Left lung (tissue), 10 donors: ENCODE data around the gene PLEKHA1. TPM values are rescaled to one million over a fixed set of nuclear protein-coding genes. Genes with fewer than 3 reads are reported as not detected.

Experiments
- ATAC-seq: fragments of 200-7000 bp; cut with Tn5 transposase; one replicate; pipeline ENCODE4 v1.9.1; 2020; ENCODE audit warnings: moderate library complexity
- DNase-seq, 4 donors: peaks; one replicate each; pipeline ENCODE4 v3.0.0-alpha.2; 2013 to 2020
- H3K27ac ChIP-seq, 2 donors: fragments of 200-600 bp; sonication (generic) in 1 of 2; one replicate each; pipeline versions ENCODE4 v1.5.0 to v1.8.0; 2020 to 2021
- H3K27me3 ChIP-seq, 2 donors: fragments of 200-600 bp; sonication (generic) in 1 of 2; one replicate each; pipeline versions ENCODE4 v1.5.0 to v1.8.0; 2020 to 2021
- H3K36me3 ChIP-seq, 2 donors: fragments of 200-600 bp; sonication (generic) in 1 of 2; one replicate each; pipeline versions ENCODE4 v1.5.0 to v1.8.0; 2020 to 2021
- H3K4me1 ChIP-seq, 2 donors: fragments of 200-600 bp; one replicate each; pipeline ENCODE4 v1.8.0; 2021
- H3K4me3 ChIP-seq, 2 donors: fragments of 200-600 bp; sonication (generic) in 1 of 2; one replicate each; pipeline versions ENCODE4 v1.5.0 to v1.8.0; 2020 to 2021; ENCODE audit warnings: mild to moderate bottlenecking in 1 of 2
- H3K9me3 ChIP-seq, 2 donors: fragments of 200-600 bp; sonication (generic) in 1 of 2; one replicate each; pipeline versions ENCODE4 v1.5.0 to v1.8.0; 2020 to 2021
- intact Hi-C, 2 donors: fragments of 100-400 bp; cut with DNase I; formaldehyde crosslinking; loops; one replicate each; pipeline versions ENCODE4 v1.11.2 to v1.14.2; 2022
- polyA plus RNA-seq, 6 donors: library from polyadenylated mRNA; unstranded; fragments of 120-200 nt; gene quantifications; one replicate each; pipeline ENCODE4 v1.2.1, GENCODE V29; 2013; ENCODE audit not compliant: insufficient read length in 6 of 6
- total RNA-seq, 2 donors: library from RNA; stranded (reverse); fragmentation: NEBNext Ultra II Directional; extraction: Animal tissue kit (Norgen Biotek cat#: 25700); gene quantifications; one replicate each; pipeline ENCODE4 v1.2.1, GENCODE V29; 2021
- TF ChIP-seq, protein P1 (sequence below), 2 donors: fragments of 200-600 bp; sonication (generic) in 1 of 2; IDR thresholded peaks; one replicate each; pipeline versions ENCODE4 v1.5.0 to v1.8.0; 2021; ENCODE audit warnings: antibody characterized with exemption in 2 of 2
- donor health status: DM: no; HTN: yes; CAD: no.
- donor health status: DM: no; HTN: no; CAD: no.

The PLEKHA1 gene
- total and polyA plus RNA-seq, 8 donors = 40.5 to 57.9 (median 43.4) TPM

GRCh38 chr10:122391875-122392274, 17.4 kb downstream of the PLEKHA1 start:
- ATAC-seq (no peak), DNase-seq (no peak)
- intact Hi-C loops = no loop called here
- Histone ChIP-seq H3K27ac (no peak overlapping the region), H3K27me3 (no peaks in the 10 kb centered on the region), H3K4me3 (no peak overlapping the region), H3K9me3 (no peaks in the 10 kb centered on the region), H3K36me3 (peaks cover 0 to 16% of the 10 kb centered on the region in 2 donors), H3K4me1 (no peaks in the 10 kb centered on the region)
- TF ChIP-seq, protein P1, sequence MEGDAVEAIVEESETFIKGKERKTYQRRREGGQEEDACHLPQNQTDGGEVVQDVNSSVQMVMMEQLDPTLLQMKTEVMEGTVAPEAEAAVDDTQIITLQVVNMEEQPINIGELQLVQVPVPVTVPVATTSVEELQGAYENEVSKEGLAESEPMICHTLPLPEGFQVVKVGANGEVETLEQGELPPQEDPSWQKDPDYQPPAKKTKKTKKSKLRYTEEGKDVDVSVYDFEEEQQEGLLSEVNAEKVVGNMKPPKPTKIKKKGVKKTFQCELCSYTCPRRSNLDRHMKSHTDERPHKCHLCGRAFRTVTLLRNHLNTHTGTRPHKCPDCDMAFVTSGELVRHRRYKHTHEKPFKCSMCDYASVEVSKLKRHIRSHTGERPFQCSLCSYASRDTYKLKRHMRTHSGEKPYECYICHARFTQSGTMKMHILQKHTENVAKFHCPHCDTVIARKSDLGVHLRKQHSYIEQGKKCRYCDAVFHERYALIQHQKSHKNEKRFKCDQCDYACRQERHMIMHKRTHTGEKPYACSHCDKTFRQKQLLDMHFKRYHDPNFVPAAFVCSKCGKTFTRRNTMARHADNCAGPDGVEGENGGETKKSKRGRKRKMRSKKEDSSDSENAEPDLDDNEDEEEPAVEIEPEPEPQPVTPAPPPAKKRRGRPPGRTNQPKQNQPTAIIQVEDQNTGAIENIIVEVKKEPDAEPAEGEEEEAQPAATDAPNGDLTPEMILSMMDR (IDR thresholded peaks at IDR 0.05) = no peak

DNA sequence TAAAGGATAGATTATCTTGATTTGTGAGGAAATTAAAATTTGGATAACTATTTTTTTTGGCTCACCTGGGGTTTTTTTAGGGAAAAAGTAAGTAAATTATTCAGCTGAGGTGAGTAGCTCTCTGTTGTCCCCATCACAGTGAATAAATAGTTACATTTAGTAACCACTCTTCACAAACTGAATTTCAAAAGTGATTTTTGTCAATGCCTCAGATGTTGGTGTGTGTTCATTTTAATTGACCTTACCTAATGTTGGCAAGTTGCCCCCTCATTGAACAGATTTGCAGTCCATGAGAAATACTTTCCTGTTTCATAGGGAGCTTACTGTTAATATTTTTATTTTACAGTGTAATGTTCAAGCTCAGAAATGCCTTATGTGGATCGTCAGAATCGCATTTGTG, 18.3 kb downstream of the PLEKHA1 start:
- no peak overlapping the region for H3K27ac ChIP-seq
- TF ChIP-seq, protein P1 (IDR thresholded peaks at IDR 0.05) = no peak
- no peaks in the 10 kb centered on the region for H3K27me3 ChIP-seq
- H3K4me1 ChIP-seq = no peaks in the 10 kb centered on the region
- H3K9me3 ChIP-seq = no peaks in the 10 kb centered on the region
- DNase-seq (no peak), ATAC-seq (no peak)
- intact Hi-C loops = no loop called here
- peaks cover 0 to 16% of the 10 kb centered on the region in 2 donors for H3K36me3 ChIP-seq
- no peak overlapping the region for H3K4me3 ChIP-seq

GRCh38 chr10:122393288-122393687, 18.8 kb downstream of the PLEKHA1 start:
- Histone ChIP-seq H3K4me1 (no peaks in the 10 kb centered on the region), H3K4me3 (no peak overlapping the region), H3K36me3 (peaks cover 0 to 16% of the 10 kb centered on the region in 2 donors), H3K27me3 (no peaks in the 10 kb centered on the region), H3K27ac (no peak overlapping the region), H3K9me3 (no peaks in the 10 kb centered on the region)
- DNase-seq (no peak), ATAC-seq (no peak)
- intact Hi-C loops = no loop called here
- TF ChIP-seq, protein P1 (IDR thresholded peaks at IDR 0.05) = no peak

- H3K4me3 ChIP-seq = no peak overlapping the region
- intact Hi-C loops = no loop called here
- H3K27me3 ChIP-seq = no peaks in the 10 kb centered on the region
- TF ChIP-seq, protein P1 (IDR thresholded peaks at IDR 0.05) = no peak
- no peaks in the 10 kb centered on the region for H3K9me3 ChIP-seq
- peaks cover 0 to 36% of the 10 kb centered on the region in 2 donors for H3K36me3 ChIP-seq
- H3K27ac ChIP-seq = no peak overlapping the region
- H3K4me1 ChIP-seq = peaks cover 0 to 4% of the 10 kb centered on the region in 2 donors
- DNase-seq (no peak), ATAC-seq (no peak)
These were observed 28.1 kb downstream of the PLEKHA1 start for GRCh38 chr10:122402548-122403131.

GRCh38 chr10:122404576-122404975, 30.1 kb downstream of the PLEKHA1 start:
- ATAC-seq = no peak
- DNase-seq = no peak
- TF ChIP-seq, protein P1 (IDR thresholded peaks at IDR 0.05) = no peak
- Histone ChIP-seq H3K27ac (no peak overlapping the region), H3K4me1 (peaks cover 0 to 4% of the 10 kb centered on the region in 2 donors), H3K27me3 (no peaks in the 10 kb centered on the region), H3K9me3 (no peaks in the 10 kb centered on the region), H3K4me3 (no peak overlapping the region), H3K36me3 (peaks cover 0 to 32% of the 10 kb centered on the region in 2 donors)
- intact Hi-C loops = no loop called here
